Measurements from ENCODE around the gene SLC15A1.
A peak's percentile ranks its signal among the peaks of the same experiment; 100 is the strongest.

- TF ChIP-seq YY1 (IDR thresholded peaks at IDR 0.05), result no peak
- TF ChIP-seq ATF3 (IDR thresholded peaks at IDR 0.05), result no peak
- TF ChIP-seq JUND (IDR thresholded peaks at IDR 0.05), result no peak
- TF ChIP-seq CTCF (IDR thresholded peaks at IDR 0.05; ENCODE audit: low read depth, low read length, missing input control), result no peak
- no peak for TF ChIP-seq GABPA (IDR thresholded peaks at IDR 0.05 in 1 of 2, conservative IDR thresholded peaks at IDR 0.05 in 1 of 2)
- TF ChIP-seq SP1 (IDR thresholded peaks at IDR 0.05), result no peak
- TF ChIP-seq EGR1 (IDR thresholded peaks at IDR 0.05; ENCODE audit: low read depth in 2 of 2), result no peak
- TF ChIP-seq MAX (IDR thresholded peaks at IDR 0.05), result no peak
- no peak for TF ChIP-seq TAF1 (conservative IDR thresholded peaks at IDR 0.05)
- no peak for TF ChIP-seq REST (IDR thresholded peaks at IDR 0.05)
- TF ChIP-seq FOXA1 (IDR thresholded peaks at IDR 0.05), result no peak
- peak in 1 of 2 donors; percentile 17 for TF ChIP-seq RAD21 (IDR thresholded peaks at IDR 0.05)
These were observed at the start of gene SLC15A1 for GRCh38 chr13:98752467-98753290.

Data from liver (tissue), 3 donors.